ENCODE measurements around the gene TRIO. TPM values are rescaled to one million over a fixed set of nuclear protein-coding genes. Genes with fewer than 3 reads are reported as not detected.
A peak's percentile ranks its signal among the peaks of the same experiment; 100 is the strongest.

The TRIO gene
- total and polyA plus RNA-seq, 7 donors: 18.5 to 77.5 (median 35.0) TPM

DNA sequence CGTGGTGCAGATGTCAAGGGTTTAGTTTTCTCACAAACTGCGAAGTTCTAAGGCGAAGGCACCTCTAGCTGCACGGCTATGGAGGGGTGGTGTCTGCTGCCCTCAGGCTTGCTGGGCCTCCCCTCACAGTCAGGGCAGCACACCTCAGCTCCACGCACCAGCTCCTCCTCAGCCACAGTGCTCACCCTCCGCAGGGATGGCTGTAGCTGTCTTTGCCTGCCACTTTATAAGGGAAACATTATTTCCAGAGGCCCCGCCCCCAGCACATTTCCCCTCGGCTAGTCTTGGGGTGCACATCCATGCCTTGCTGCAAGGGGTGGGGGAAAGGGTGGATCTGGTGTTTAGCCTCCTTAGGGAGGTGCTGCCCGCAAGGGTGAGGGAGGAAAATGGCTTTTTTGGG lies 154.6 kb downstream of the TRIO start:
- WGBS, 3 donors: 89 to 95% (median 91%) methylated on average over 9 of the region's 9 CpGs
- Histone ChIP-seq H3K9me3 (no peaks in the 10 kb centered on the region), H3K36me3 (ENCODE audit: insufficient read depth in 1 of 2, low read depth in 1 of 2) (peaks cover 5 to 42% of the 10 kb centered on the region in 2 donors), H3K4me1 (peaks cover 71% of the 10 kb centered on the region), H3K27me3 (ENCODE audit: insufficient read depth in 3 of 3, low read length in 2 of 3) (no peaks in the 10 kb centered on the region), H3K4me3 (no peak overlapping the region), H3K27ac (peak overlapping the region; percentile 72)
- TF ChIP-seq, protein P1, sequence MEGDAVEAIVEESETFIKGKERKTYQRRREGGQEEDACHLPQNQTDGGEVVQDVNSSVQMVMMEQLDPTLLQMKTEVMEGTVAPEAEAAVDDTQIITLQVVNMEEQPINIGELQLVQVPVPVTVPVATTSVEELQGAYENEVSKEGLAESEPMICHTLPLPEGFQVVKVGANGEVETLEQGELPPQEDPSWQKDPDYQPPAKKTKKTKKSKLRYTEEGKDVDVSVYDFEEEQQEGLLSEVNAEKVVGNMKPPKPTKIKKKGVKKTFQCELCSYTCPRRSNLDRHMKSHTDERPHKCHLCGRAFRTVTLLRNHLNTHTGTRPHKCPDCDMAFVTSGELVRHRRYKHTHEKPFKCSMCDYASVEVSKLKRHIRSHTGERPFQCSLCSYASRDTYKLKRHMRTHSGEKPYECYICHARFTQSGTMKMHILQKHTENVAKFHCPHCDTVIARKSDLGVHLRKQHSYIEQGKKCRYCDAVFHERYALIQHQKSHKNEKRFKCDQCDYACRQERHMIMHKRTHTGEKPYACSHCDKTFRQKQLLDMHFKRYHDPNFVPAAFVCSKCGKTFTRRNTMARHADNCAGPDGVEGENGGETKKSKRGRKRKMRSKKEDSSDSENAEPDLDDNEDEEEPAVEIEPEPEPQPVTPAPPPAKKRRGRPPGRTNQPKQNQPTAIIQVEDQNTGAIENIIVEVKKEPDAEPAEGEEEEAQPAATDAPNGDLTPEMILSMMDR (IDR thresholded peaks at IDR 0.05): no peak
- intact Hi-C loops (cut with DNase I): loop anchor here in 1 of 2 donors (10.0 kb wide), 1 partner anchor 283 kb away; no protein-coding TSS in a partner anchor
- DNase-seq (no peak), ATAC-seq (peak in 3 of 4 donors; percentile 7 to 17 (median 10))

DNA sequence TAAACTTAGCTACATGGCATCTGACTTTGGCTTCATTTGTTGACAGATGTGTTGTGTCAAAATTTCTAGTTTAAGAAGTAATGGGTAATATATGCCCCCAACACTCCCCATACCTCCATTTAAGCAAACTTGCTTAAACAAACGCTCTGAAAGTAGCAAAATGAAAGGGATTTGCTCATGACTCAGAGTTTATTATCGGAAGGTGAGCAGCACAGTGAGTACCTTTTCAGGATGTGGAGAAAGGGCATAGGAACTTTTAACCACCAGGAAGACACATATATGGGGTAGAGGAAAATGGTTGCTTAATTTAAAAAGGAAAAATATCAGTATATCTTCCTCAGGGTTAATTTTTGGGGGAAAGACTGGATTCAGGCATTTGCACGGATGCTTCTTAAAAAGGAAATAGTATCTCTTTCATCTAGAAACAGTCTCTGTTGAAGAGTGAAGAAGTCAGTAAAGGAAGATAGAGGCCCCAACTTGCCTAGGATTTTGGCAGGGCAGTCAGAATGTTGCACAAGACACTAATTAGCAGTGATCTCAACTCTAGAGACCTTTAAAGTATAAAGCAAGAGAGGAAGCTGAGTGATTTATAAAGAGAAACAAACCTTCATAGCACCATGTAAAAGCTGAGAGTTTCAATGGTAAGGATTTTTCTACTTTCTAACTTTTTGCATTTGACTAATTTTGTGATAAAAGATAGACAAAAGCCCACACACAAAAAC lies 155.1 kb downstream of the TRIO start:
- ATAC-seq (peak; percentile 46 to 67 (median 55)), DNase-seq (no peak)
- H3K4me3 ChIP-seq: no peak overlapping the region
- 54 to 82% (median 64%) methylated on average over 3 of the region's 3 CpGs for WGBS, 3 donors
- no peaks in the 10 kb centered on the region for H3K27me3 ChIP-seq (ENCODE audit: insufficient read depth in 3 of 3, low read length in 2 of 3)
- H3K9me3 ChIP-seq: no peaks in the 10 kb centered on the region
- TF ChIP-seq, protein P1 (IDR thresholded peaks at IDR 0.05): no peak
- peak overlapping the region; percentile 72 for H3K27ac ChIP-seq
- peaks cover 4 to 42% of the 10 kb centered on the region in 2 donors for H3K36me3 ChIP-seq (ENCODE audit: insufficient read depth in 1 of 2, low read depth in 1 of 2)
- intact Hi-C loops (cut with DNase I): loop anchor here in 1 of 2 donors (10.0 kb wide), 1 partner anchor 283 kb away; no protein-coding TSS in a partner anchor
- H3K4me1 ChIP-seq: peaks cover 68% of the 10 kb centered on the region

DNA sequence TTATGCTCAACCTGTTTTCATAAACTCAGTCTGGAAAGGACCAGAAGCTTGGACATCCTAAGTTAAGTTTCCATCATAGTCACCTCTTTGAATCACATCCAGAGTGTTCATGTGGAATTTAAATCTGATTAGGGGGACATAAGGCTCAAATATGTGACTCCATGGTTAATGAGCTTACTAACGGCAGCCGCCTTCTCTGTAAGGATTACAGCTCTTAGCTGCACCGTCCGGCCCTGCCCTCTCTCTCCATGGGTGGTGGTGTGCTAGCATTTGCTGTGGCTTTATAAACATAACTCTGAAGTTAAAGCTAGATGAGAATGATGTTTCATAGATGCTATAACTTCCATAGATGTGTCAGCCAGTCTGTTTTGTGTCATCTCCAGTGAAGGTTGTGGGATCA lies 156.5 kb downstream of the TRIO start:
- Histone ChIP-seq H3K4me1 (peaks cover 65% of the 10 kb centered on the region), H3K36me3 (ENCODE audit: insufficient read depth in 1 of 2, low read depth in 1 of 2) (peaks cover 0 to 37% of the 10 kb centered on the region in 2 donors), H3K27me3 (ENCODE audit: insufficient read depth in 3 of 3, low read length in 2 of 3) (no peaks in the 10 kb centered on the region), H3K27ac (no peak overlapping the region), H3K9me3 (no peaks in the 10 kb centered on the region), H3K4me3 (no peak overlapping the region)
- TF ChIP-seq, protein P1 (IDR thresholded peaks at IDR 0.05): no peak
- ATAC-seq (no peak), DNase-seq (no peak)
- WGBS, 3 donors: 78 to 94% (median 90%) methylated on average over 4 of the region's 4 CpGs
- intact Hi-C loops (cut with DNase I): loop anchor here in 1 of 2 donors (10.0 kb wide), 1 partner anchor 285 kb away; no protein-coding TSS in a partner anchor

DNA sequence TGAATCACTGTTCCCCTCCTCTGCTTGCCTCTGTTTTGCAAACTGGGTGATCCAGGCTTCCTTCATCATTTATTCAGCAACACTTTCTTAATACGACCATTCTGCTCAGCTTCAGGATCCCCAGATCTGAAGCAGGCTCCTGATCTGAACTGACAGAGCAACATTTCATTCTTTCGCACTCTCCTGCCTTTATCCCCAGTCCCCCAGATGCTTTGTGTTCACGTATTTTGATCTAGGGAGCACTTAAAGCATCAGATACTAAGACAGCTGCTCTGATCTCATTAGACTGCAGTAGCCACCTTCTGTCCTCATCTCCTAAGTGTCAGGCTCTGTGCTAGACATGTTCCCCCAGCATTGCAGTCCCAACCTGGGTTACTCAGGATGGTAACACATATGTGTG lies 158.0 kb downstream of the TRIO start:
- Histone ChIP-seq H3K4me1 (peaks cover 62% of the 10 kb centered on the region), H3K36me3 (ENCODE audit: insufficient read depth in 1 of 2, low read depth in 1 of 2) (peaks cover 0 to 38% of the 10 kb centered on the region in 2 donors), H3K9me3 (no peaks in the 10 kb centered on the region), H3K4me3 (no peak overlapping the region), H3K27ac (no peak overlapping the region), H3K27me3 (ENCODE audit: insufficient read depth in 3 of 3, low read length in 2 of 3) (no peaks in the 10 kb centered on the region)
- DNase-seq (no peak), ATAC-seq (no peak)
- WGBS, 3 donors: 97 to 99% (median 98%) methylated on average over 3 of the region's 3 CpGs
- TF ChIP-seq, protein P1 (IDR thresholded peaks at IDR 0.05): no peak
- intact Hi-C loops (cut with DNase I): no loop called here

Measured in psoas muscle (tissue), 8 donors.